Heart right ventricle (tissue), 16 donors: ENCODE measurements around the gene YEATS4. TPM values are rescaled to one million over a fixed set of nuclear protein-coding genes. Genes with fewer than 3 reads are reported as not detected.

Experiments
- ATAC-seq, 8 donors: fragments of 200-7000 bp; cut with Tn5 transposase; one replicate each; pipeline ENCODE4 v1.9.1; 2020; ENCODE audit warnings: mild to moderate bottlenecking in 8 of 8, moderate library complexity in 8 of 8, moderate number of reproducible peaks in 1 of 8
- DNase-seq, 2 donors: peaks; one replicate each; pipeline ENCODE4 v3.0.0-alpha.2; 2020
- H3K27ac ChIP-seq, 10 donors: fragments of 200-600 bp; sonication (generic) in 2 of 10; one replicate each; pipeline versions ENCODE4 v1.5.0 to v1.8.0; 2020 to 2022; ENCODE audit warnings: mild to moderate bottlenecking in 3 of 10
- H3K27me3 ChIP-seq, 7 donors: fragments of 200-600 bp; one replicate each; pipeline ENCODE4 v1.8.0; 2021 to 2022; ENCODE audit warnings: mild to moderate bottlenecking in 2 of 7
- H3K36me3 ChIP-seq, 9 donors: fragments of 200-600 bp; sonication (generic) in 1 of 9; one replicate each; pipeline versions ENCODE4 v1.5.0 to v1.8.0; 2020 to 2022; ENCODE audit warnings: mild to moderate bottlenecking in 2 of 9
- H3K4me1 ChIP-seq, 9 donors: fragments of 200-600 bp; sonication (generic) in 1 of 9; one replicate each; pipeline versions ENCODE4 v1.5.0 to v1.8.0; 2020 to 2022; ENCODE audit warnings: mild to moderate bottlenecking in 4 of 9
- H3K4me3 ChIP-seq, 10 donors: fragments of 200-600 bp; sonication (generic) in 2 of 10; one replicate each; pipeline versions ENCODE4 v1.5.0 to v1.8.0; 2020 to 2022; ENCODE audit warnings: mild to moderate bottlenecking in 7 of 10, moderate library complexity in 2 of 10
- H3K9me3 ChIP-seq, 11 donors: fragments of 200-600 bp in 10 of 11; sonication (generic) in 2 of 11; one replicate each; pipeline versions ENCODE4 v1.5.0 to v1.8.0; 2013 to 2022; ENCODE audit warnings: mild to moderate bottlenecking in 2 of 11, control low read depth in 1 of 11, moderate library complexity in 1 of 11
- WGBS, 2 donors: extraction: QIAGEN DNeasy Blood & Tissue Kit; methylation state at CpG; one replicate each; pipeline ENCODE4 v1.1.7; 2013; ENCODE audit warnings: inconsistent platforms in 1 of 2; 5-methylcytosine and 5-hydroxymethylcytosine counted together
- intact Hi-C, 10 donors: fragments of 100-400 bp; cut with DNase I; formaldehyde crosslinking; loops; one replicate each; pipeline versions ENCODE4 v1.11.1 to v1.14.2; 2022
- polyA plus RNA-seq, 2 donors: library from polyadenylated mRNA; stranded (reverse); fragments of 200-250 nt; gene quantifications; one replicate each; pipeline ENCODE4 v1.2.3, GENCODE V29; 2013
- total RNA-seq, 10 donors: library from RNA; stranded (reverse); fragmentation: NEBNext Ultra II Directional in 3 of 10; extraction: Animal tissue kit (Norgen Biotek cat#: 25700) in 3 of 10; gene quantifications; one replicate each; pipeline versions ENCODE4 v1.2.1 to v1.2.4, GENCODE V29; 2021 to 2023
- TF ChIP-seq, protein P1 (sequence below), 9 donors: fragments of 200-600 bp; sonication (generic) in 2 of 9; IDR thresholded peaks; one replicate each; pipeline versions ENCODE4 v1.5.0 to v1.8.0; 2021 to 2022; ENCODE audit warnings: antibody characterized with exemption in 9 of 9, mild to moderate bottlenecking in 5 of 9, moderate library complexity in 1 of 9
- donor health status: Arrhythmogenic right ventricular cardiomyopathy.
- donor health status: ischemic (EF 13 %, LVEDD 7.1; RV severe dilation, severe dysfunction).
- donor health status: healthy with polysubstance abuse.
- donor health status: DM: no; HTN: yes; CAD: no.
- donor health status: DM: no; HTN: no; CAD: no.
- donor health status: ischemic (EF 25% LVEDD 6.9; RV normal size, moderate dysfunction).
- donor health status: ischemic (EF 25% LVEDD 5.7; RV mildly dilated, moderate dysfunction).
- donor health status: healthy.
- donor health status: DM: yes; HTN: yes; CAD: no.
- donor health status: Ischemic cardiomyopathy.
- donor health status: ischemic (EF 35%, LVEDD 5.7; RV mildly dilated, moderate dysfunction).
- donor health status: nonischemic (EF 11% LVEDD 7.7; RV severe dilation, severe dysfunction).
- donor health status: DM: yes; HTN: yes; CAD: no.
- donor health status: PGD.
- donor health status: ischemic (EF 29% LVEDD 5.4; RV normal size, mild dysfunction).
- donor health status: nonischemic (EF 23%, LVEDD 6.1; RV moderate dilation, normal function).

Gene YEATS4
- total and polyA plus RNA-seq, 12 donors: 2.8 to 13.1 (median 9.3) TPM

DNA sequence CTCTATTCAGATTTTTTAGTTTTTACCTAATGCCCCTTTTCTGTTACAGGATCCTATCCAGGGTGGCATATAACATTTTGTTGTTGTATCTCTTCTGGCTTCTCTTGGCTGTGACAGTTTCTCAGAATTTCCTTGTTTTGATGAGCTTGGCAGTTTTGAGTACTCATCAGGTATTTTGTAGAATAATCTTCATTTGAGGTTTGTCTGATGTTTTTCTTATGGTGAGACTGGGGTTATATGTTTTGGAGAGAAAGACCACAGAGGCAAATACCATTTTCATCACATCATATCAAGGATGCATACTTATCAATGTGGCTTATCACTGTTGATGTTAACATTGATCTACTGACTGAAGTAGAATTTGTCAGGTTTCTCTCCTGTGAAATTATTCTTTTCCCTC is 25.4 kb upstream of the YEATS4 start:
- no peak for DNase-seq
- no peak overlapping the region for H3K4me3 ChIP-seq
- H3K4me1 ChIP-seq: peaks cover 0 to 55% (median 7%) of the 10 kb centered on the region in 9 donors
- no peaks in the 10 kb centered on the region for H3K36me3 ChIP-seq
- H3K27me3 ChIP-seq: peaks cover 0 to 25% (median 1%) of the 10 kb centered on the region in 7 donors
- no peak overlapping the region for H3K27ac ChIP-seq
- TF ChIP-seq, protein P1, sequence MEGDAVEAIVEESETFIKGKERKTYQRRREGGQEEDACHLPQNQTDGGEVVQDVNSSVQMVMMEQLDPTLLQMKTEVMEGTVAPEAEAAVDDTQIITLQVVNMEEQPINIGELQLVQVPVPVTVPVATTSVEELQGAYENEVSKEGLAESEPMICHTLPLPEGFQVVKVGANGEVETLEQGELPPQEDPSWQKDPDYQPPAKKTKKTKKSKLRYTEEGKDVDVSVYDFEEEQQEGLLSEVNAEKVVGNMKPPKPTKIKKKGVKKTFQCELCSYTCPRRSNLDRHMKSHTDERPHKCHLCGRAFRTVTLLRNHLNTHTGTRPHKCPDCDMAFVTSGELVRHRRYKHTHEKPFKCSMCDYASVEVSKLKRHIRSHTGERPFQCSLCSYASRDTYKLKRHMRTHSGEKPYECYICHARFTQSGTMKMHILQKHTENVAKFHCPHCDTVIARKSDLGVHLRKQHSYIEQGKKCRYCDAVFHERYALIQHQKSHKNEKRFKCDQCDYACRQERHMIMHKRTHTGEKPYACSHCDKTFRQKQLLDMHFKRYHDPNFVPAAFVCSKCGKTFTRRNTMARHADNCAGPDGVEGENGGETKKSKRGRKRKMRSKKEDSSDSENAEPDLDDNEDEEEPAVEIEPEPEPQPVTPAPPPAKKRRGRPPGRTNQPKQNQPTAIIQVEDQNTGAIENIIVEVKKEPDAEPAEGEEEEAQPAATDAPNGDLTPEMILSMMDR (IDR thresholded peaks at IDR 0.05): no peak
- H3K9me3 ChIP-seq: no peaks in the 10 kb centered on the region
- intact Hi-C loops: no loop called here
- no peak for ATAC-seq

GRCh38 chr12:69337311-69338090 is 22.0 kb upstream of the YEATS4 start:
- 83 to 93% methylated on average over 2 of the region's 2 CpGs for WGBS, 2 donors
- Histone ChIP-seq H3K36me3 (no peaks in the 10 kb centered on the region), H3K4me1 (peaks cover 0 to 55% (median 0%) of the 10 kb centered on the region in 9 donors), H3K9me3 (no peaks in the 10 kb centered on the region), H3K4me3 (no peak overlapping the region), H3K27me3 (peaks cover 0 to 6% (median 0%) of the 10 kb centered on the region in 7 donors), H3K27ac (peak overlapping the region in 1 of 10 donors; percentile 76)
- intact Hi-C loops: no loop called here
- ATAC-seq: no peak
- TF ChIP-seq, protein P1 (IDR thresholded peaks at IDR 0.05): no peak
- no peak for DNase-seq

DNA sequence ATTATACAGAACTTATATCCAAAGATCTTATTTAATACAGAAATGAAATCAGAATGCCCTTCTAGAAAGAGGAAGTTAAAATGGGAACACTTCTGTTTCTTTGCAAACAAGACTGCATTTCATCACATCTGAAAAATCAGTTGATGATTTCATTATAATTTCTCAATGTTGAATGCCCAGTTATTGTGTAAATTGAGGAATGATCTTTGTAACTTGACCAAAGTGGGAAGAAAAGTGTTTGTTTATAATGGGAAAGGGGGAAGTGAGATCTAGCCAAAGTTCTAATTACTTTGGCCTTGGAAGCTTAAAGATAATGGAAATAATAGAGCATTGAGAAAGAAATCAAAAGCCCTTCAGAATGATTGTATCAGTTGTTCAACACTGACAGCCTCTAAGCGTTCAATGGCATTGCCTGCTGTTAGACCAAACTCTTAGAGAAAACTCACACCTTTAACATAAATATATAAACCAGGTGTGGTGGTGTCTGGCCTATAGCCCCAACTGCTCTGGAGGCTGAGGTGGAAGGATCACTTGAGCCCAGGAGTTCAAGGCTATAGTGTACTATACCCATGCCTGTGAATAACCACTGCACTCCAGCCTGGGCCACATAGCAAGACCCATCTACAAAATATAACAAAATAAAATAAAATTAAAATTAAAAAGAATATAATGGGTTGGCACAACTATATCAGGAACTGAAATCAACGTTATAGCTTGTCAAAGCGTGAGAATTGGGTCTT is 21.3 kb upstream of the YEATS4 start:
- DNase-seq: no peak
- Histone ChIP-seq H3K9me3 (no peaks in the 10 kb centered on the region), H3K27me3 (peaks cover 0 to 6% (median 0%) of the 10 kb centered on the region in 7 donors), H3K4me1 (peaks cover 0 to 63% (median 0%) of the 10 kb centered on the region in 9 donors), H3K36me3 (no peaks in the 10 kb centered on the region), H3K4me3 (no peak overlapping the region), H3K27ac (peak overlapping the region in 1 of 10 donors; percentile 73)
- intact Hi-C loops: no loop called here
- ATAC-seq: peak in 1 of 8 donors; percentile 19
- 83% methylated on average over 3 of the region's 3 CpGs for WGBS, 2 donors
- TF ChIP-seq, protein P1 (IDR thresholded peaks at IDR 0.05): no peak

DNA sequence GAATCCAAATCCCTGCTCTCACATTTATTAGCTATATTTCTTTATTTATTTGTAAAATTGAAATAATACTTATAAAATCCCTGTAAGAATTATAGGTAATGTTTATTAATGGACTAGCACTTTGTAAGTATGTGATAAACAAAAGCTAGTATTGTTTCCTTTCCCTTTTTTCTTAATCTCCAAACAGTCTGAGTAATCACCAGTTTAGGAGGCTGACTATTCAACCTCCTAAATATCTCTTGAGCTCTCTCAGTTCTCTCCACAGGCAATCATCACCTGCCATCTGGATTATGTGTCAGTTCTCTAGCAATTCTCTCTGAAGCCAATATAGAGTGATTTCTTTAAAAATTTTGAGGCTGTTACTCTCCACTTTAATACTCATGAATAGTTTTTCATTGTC is 20.6 kb upstream of the YEATS4 start:
- peak overlapping the region in 1 of 10 donors; percentile 73 for H3K27ac ChIP-seq
- intact Hi-C loops: no loop called here
- DNase-seq: no peak

More for the DNA sequence above, 20.6 kb upstream of the YEATS4 start:
- no peak overlapping the region for H3K4me3 ChIP-seq
- TF ChIP-seq, protein P1 (IDR thresholded peaks at IDR 0.05): no peak
- no peak for ATAC-seq
- H3K4me1 ChIP-seq: peaks cover 0 to 68% (median 0%) of the 10 kb centered on the region in 9 donors
- H3K36me3 ChIP-seq: no peaks in the 10 kb centered on the region
- no peaks in the 10 kb centered on the region for H3K9me3 ChIP-seq
- H3K27me3 ChIP-seq: no peaks in the 10 kb centered on the region
